K562 (cell line): ENCODE data around the gene CNR2. TPM values are rescaled to one million over a fixed set of nuclear protein-coding genes. Genes with fewer than 3 reads are reported as not detected.

Experiments used
- BRF2 ChIP-seq: IDR thresholded peaks from 3 replicates; pipeline ENCODE4 v1.6.1; 2011; ENCODE audit warnings: borderline replicate concordance, mild to moderate bottlenecking; ENCODE audit not compliant: insufficient read length, insufficient read depth
- EZH2 ChIP-seq: IDR thresholded peaks from 2 replicates; pipeline ENCODE4 v1.6.1; 2012; ENCODE audit warnings: low read depth, mild to moderate bottlenecking, inconsistent platforms, low read length, borderline replicate concordance
- FOXP1 ChIP-seq: sonication (generic); formaldehyde crosslinking; IDR thresholded peaks from 2 replicates; pipeline ENCODE4 v1.8.0; 2022; ENCODE audit warnings: mild to moderate bottlenecking, missing genetic modification reagents
- GTF2E2 ChIP-seq: fragments of 200-800 bp; sonication (Bioruptor generic); IDR thresholded peaks from 2 replicates; pipeline ENCODE4 v1.6.1; 2016; ENCODE audit warnings: missing genetic modification characterization, missing compliant biosample characterization
- HDAC3 ChIP-seq: fragments of 450-650 bp; IDR thresholded peaks from 2 replicates; pipeline ENCODE4 v1.6.1; 2018; ENCODE audit warnings: borderline replicate concordance, mild to moderate bottlenecking, moderate library complexity; ENCODE audit not compliant: partially characterized antibody
- HMG20A ChIP-seq: fragments of 450-650 bp; formaldehyde crosslinking; conservative IDR thresholded peaks from 2 replicates; pipeline ENCODE4 v1.4.0; 2020; ENCODE audit warnings: mild to moderate bottlenecking, mixed read lengths
- MCM2 ChIP-seq: fragments of 450-650 bp; IDR thresholded peaks from 2 replicates; pipeline ENCODE4 v1.6.1; 2017; ENCODE audit warnings: low read depth, mild to moderate bottlenecking
- MYNN ChIP-seq, 2 experiments: sonication (generic); formaldehyde crosslinking in 1 of 2; IDR thresholded peaks; 2 replicates each; pipeline versions ENCODE4 v1.5.0 to v1.6.1; 2016 to 2020; ENCODE audit warnings: antibody characterized with exemption in 1 of 2, missing genetic modification reagents in 1 of 2
- RHOXF2B ChIP-seq: fragments of 250-450 bp; sonication (Bioruptor Pico); conservative IDR thresholded peaks from 2 replicates; pipeline ENCODE4 v1.5.1; 2021
- RREB1 ChIP-seq: fragments of 250-450 bp; sonication (Bioruptor Pico); IDR thresholded peaks from 2 replicates; pipeline ENCODE4 v1.4.0; 2020
- SMAD2 ChIP-seq: fragments of 150-350 bp; IDR thresholded peaks from 2 replicates; pipeline ENCODE4 v1.6.1; 2014; ENCODE audit warnings: low read depth, mild to moderate bottlenecking, low read length
- SREBF2 ChIP-seq: sonication (generic); formaldehyde crosslinking; IDR thresholded peaks from 2 replicates; pipeline ENCODE4 v1.4.0; 2020; ENCODE audit warnings: mild to moderate bottlenecking, missing genetic modification reagents
- SRSF9 ChIP-seq: fragments of 200-400 bp; formaldehyde crosslinking; IDR thresholded peaks from 2 replicates; pipeline ENCODE4 v1.6.1; 2017; ENCODE audit warnings: low read depth, low read length, borderline replicate concordance
- TRIM25 ChIP-seq: fragments of 450-650 bp; IDR thresholded peaks from 2 replicates; pipeline ENCODE4 v1.7.0; 2016; ENCODE audit warnings: borderline replicate concordance
- U2AF1 ChIP-seq: fragments of 200-400 bp; formaldehyde crosslinking; optimal IDR thresholded peaks from 2 replicates; pipeline ENCODE3; 2017; ENCODE audit warnings: mild to moderate bottlenecking, low read depth, low read length, moderate library complexity
- USF1 ChIP-seq: sonication (generic); formaldehyde crosslinking; IDR thresholded peaks from 2 replicates; pipeline ENCODE4 v1.9.0; 2022; ENCODE audit warnings: mild to moderate bottlenecking, missing genetic modification reagents
- XRCC5 ChIP-seq: fragments of 200-400 bp; formaldehyde crosslinking; IDR thresholded peaks from 2 replicates; pipeline ENCODE4 v1.6.1; 2017; ENCODE audit warnings: low read depth, mild to moderate bottlenecking, low read length
- ZNF347 ChIP-seq: fragments of 450-650 bp; formaldehyde crosslinking; IDR thresholded peaks from 2 replicates; pipeline ENCODE4 v1.4.0; 2020; ENCODE audit warnings: low read depth, mild to moderate bottlenecking, moderate library complexity
- ZNF717 ChIP-seq: fragments of 250-450 bp; sonication (Bioruptor Pico); IDR thresholded peaks from 2 replicates; pipeline ENCODE4 v1.5.0; 2021
- ZNF780A ChIP-seq: fragments of 250-450 bp; sonication (Bioruptor Pico); IDR thresholded peaks from 2 replicates; pipeline ENCODE4 v1.5.0; 2021; ENCODE audit warnings: mild to moderate bottlenecking
- polyA plus RNA-seq, 8 experiments: library from polyadenylated mRNA; depleted of rRNA in 4 of 8; stranded (reverse) in 5 of 8; unstranded in 3 of 8; fragments of >200 nt; fragmentation: Nextera tagmentation in 2 of 8; fragmentation: Illumina TruSeq in 1 of 8; extraction: Ambion mirVana in 2 of 8; extraction: Trizol in 1 of 8; gene quantifications; 2 replicates each; pipeline versions ENCODE4 v1.2.1 to v1.2.3, GENCODE V29; 2011 to 2014; ENCODE audit warnings: inconsistent platforms in 1 of 8, missing spikeins in 1 of 8
- total RNA-seq, 7 experiments: library from RNA; depleted of rRNA in 6 of 7; stranded (reverse); fragments of >200 nt in 6 of 7; fragmentation: Illumina TruSeq in 2 of 7; extraction: Trizol in 2 of 7; gene quantifications; 2 replicates each; pipeline versions ENCODE4 v1.2.1 to v1.2.3, GENCODE V29; 2011 to 2021; ENCODE audit warnings: low replicate concordance in 1 of 7

The CNR2 gene
- total and polyA plus RNA-seq, 9 of the 15 experiments (the other 6 are each of a cell fraction or from before 2014, with no cell fraction given): not detected

GRCh38 chr1:23958810-23959460, 45.8 kb upstream of the CNR2 start (continued):
- no peak for TF ChIP-seq RREB1 (CRISPR knock-in tag)
- TF ChIP-seq FOXP1 (CRISPR knock-in tag): no peak; the same call in 1 of the 2 replicates
- no peak for TF ChIP-seq MCM2
- TF ChIP-seq HDAC3: peak; percentile 69
- TF ChIP-seq USF1 (CRISPR knock-in tag): 0 out of 2 replicates have a peak, but pooled peaks have one; percentile 11
- TF ChIP-seq SREBF2 (CRISPR knock-in tag): no peak
- TF ChIP-seq U2AF1: no peak
- TF ChIP-seq BRF2: no peak
- no peak for TF ChIP-seq ZNF347
- TF ChIP-seq MYNN (IDR thresholded peaks at IDR 0.05): peak; percentile 59
- no peak for TF ChIP-seq MYNN (CRISPR knock-in tag; IDR thresholded peaks at IDR 0.05)
- no peak for TF ChIP-seq EZH2
- no peak for TF ChIP-seq SRSF9
- no peak for TF ChIP-seq TRIM25
- no peak for TF ChIP-seq GTF2E2 (tag)
- TF ChIP-seq ZNF717 (CRISPR knock-in tag): no peak
- no peak for TF ChIP-seq SMAD2
- no peak for TF ChIP-seq RHOXF2B (CRISPR knock-in tag)
- TF ChIP-seq XRCC5: no peak
- no peak for TF ChIP-seq ZNF780A
- TF ChIP-seq HMG20A (CRISPR knock-in tag): no peak
